Head of caudate nucleus (tissue), 42 donors: ENCODE measurements around the gene MKI67.
"Not testable (repeated sequence)": the region's sequence is repeated elsewhere in the genome, so short reads cannot be mapped to it uniquely, and the experiment has no call there.

Source experiments
- DNase-seq, 42 donors: peaks; one replicate each; pipeline versions ENCODE4 v3.0.0 to v3.0.0-alpha.2; 2020 to 2021; ENCODE audit warnings: mixed read lengths in 7 of 42
- intact Hi-C: fragments of 100-400 bp; cut with DNase I; formaldehyde crosslinking; loops from one replicate; pipeline ENCODE4 v1.15.0; 2022

MKI67 gene, protein sequence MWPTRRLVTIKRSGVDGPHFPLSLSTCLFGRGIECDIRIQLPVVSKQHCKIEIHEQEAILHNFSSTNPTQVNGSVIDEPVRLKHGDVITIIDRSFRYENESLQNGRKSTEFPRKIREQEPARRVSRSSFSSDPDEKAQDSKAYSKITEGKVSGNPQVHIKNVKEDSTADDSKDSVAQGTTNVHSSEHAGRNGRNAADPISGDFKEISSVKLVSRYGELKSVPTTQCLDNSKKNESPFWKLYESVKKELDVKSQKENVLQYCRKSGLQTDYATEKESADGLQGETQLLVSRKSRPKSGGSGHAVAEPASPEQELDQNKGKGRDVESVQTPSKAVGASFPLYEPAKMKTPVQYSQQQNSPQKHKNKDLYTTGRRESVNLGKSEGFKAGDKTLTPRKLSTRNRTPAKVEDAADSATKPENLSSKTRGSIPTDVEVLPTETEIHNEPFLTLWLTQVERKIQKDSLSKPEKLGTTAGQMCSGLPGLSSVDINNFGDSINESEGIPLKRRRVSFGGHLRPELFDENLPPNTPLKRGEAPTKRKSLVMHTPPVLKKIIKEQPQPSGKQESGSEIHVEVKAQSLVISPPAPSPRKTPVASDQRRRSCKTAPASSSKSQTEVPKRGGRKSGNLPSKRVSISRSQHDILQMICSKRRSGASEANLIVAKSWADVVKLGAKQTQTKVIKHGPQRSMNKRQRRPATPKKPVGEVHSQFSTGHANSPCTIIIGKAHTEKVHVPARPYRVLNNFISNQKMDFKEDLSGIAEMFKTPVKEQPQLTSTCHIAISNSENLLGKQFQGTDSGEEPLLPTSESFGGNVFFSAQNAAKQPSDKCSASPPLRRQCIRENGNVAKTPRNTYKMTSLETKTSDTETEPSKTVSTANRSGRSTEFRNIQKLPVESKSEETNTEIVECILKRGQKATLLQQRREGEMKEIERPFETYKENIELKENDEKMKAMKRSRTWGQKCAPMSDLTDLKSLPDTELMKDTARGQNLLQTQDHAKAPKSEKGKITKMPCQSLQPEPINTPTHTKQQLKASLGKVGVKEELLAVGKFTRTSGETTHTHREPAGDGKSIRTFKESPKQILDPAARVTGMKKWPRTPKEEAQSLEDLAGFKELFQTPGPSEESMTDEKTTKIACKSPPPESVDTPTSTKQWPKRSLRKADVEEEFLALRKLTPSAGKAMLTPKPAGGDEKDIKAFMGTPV (N-terminal part only)

DNA sequence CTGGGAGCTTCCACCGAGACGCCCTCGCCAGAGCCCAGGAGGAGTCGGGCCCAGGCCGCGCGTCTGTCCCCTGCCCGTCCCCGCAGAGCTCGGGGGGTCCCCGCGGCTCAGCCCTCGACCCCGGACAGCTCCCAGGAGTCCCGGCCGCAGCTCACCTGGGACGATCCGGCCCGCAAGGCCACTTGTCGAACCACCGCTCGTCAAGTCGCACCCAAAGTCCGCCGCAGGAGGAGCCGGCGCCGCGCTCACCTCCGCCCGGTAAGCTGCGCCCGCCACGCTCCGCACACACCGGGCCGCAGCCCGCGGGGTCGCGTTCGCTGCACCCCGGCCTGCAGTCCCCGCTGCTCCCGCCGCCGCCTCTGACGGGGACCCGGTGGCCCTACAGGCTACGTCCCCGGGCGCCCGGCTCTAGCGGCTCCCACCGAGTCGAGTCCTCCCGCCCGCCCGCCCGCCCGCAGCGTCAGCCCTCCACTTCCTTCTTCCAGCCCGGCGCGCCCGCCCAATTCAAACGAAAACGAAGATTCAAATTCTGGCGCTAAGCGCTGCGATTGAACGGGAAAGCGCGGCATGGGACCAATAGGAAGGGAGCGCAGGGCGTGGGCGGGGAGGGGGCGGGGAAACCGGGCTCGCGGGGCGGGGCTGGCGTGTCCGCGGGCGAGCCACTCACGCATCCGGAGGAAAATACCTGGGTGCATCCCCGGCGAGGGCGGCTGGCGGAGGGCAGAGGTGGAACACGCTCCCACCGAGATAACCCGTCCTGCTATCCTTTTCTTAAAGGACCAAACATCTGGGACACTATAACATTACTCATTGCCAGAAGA is at the start of gene MKI67:
Gene MKI67 (minus strand): TSS at position 480 of the 821 bp plus-strand sequence. CDS start 756 bp downstream, outside the sequence.
- intact Hi-C loops = no loop called here
- DNase-seq = peak; percentile 44 to 88 (median 76)

DNA sequence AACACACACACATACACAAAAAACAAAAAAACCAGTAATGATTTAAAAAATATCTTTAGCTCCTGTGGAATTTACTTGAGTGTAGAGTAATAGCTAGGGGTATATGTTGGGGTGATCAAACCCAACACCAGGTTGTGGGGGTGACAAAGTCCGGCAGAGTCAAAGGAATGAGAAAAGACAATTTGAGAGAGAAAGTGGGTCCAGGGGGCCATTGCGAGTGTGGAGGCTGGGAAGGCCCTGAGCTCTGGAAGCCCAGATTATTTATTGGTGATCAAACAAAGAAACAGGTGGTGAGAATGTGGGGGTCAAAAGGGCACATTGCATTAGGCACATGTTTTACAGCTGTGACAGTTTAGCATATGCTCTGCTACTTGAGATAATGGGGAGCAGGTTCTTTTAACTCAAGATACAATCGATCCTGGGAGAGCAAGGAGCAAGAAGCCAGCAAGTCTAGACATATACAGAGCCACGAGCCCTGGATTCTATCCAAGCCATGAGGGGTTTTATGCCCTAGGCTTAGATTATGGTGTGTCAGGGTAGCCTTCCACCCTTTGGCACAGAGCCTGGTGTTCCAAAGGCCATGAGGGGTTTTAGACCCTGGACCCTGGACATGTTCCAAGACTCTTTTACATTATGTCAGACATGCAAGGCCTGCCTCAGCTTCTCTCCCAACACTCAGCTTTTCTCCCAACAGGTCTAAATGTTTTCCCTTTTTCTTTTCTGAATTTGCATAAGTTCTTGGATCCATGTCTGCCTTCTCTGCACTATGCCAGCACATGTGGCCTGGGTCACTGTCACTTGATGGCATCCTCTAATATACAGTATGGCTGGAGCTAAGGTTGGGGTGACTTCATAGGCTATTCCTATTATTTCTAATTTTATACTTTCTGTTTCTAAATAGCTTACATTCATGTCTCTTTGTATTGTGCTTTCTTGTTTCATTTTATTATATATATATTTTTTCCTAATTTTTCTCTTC is 48.6 kb upstream of the MKI67 start:
- DNase-seq = no peak
- intact Hi-C loops = no loop called here

DNA sequence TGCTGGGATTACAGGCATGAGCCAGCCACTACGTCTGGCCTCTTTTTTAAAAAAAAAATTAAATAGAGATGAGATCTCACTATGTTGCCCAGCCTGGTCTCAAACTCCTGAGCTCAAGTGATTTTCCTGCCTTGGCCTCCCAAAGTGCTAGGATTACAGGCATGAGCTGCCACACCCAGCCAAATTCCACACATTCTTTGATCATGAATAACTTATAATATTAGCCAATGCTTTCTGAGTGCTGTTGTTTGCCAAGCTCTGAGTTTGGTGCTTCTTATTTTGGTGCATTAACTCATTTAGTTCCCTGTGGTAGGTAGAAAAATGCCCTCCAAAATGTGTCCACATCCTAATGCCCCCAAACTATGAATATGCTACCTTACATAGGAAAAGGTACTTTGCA is 47.2 kb upstream of the MKI67 start:
- no peak for DNase-seq
- intact Hi-C loops = no loop called here

DNA sequence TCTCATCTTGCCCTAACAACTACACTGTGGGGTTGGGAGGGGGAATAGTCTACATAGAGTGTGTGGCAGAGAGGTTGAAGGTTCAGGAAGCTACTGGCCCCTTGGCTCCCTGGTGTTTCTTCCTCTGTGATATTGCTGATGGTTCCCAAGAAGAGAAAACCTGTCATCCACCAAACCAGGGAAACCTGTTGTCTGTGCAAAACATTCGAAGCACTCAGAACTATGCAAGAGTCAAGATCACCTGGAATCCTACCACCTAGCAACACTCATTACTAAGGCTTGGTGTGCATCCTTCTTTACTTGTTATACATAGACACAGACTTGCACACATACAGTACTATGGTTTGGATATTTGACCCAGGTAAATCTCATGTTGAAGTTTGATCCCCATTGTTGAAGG is 46.5 kb upstream of the MKI67 start:
- intact Hi-C loops = no loop called here
- no peak for DNase-seq

DNA sequence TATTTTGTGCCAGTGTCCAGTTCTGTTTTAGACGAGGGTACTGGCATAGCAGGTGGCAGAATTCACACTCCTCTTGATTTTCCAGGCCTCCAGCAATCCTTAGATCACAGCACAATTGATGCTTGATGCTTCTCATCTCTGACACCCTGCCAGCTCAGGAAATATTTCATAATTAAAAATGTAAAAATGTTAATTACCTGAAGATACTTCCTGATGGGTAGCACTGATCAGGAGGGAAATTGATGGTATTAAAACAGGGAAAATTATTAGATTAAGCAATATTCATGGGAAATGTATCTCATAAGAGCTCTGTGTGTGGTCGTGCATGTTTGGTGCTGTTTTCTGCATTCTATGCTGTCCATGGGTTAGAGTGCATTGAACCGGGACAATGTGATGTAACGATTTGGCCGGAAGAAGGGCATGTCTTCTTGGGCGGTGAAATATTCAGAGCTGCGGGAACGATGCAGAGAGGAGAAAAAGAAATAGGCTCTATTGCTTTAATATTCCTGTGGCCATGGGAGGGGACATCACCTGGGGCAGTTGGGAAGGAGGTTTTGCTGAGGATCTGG is 43.7 kb upstream of the MKI67 start:
- DNase-seq = no peak
- intact Hi-C loops = no loop called here

DNA sequence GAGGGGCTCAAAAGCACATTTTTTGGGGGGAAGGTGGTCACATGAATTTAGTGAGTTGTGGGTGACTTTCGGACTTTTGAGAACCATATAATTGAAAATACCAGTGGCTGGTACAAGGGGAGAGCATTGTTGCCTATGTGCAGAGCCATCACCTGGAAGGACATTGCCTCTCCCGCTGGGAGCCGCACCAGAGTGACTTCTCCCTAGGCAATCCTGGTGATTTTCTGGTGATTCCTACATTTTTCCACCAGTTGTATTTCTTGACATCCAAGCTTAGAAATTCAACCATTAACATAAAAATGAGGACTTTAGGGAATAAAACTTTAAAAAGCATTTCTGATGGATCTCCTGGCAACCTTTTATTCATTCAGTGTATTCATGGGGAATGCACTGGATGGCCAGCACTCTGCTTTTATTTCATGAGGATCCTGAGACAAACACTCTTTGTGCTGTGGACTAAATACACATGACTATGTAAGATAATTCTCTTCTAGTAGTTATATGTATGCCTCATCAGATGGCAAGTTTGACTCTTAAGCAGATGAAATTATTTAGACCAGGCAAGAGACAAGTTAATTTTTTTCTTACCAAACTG is 41.8 kb upstream of the MKI67 start:
- intact Hi-C loops = no loop called here
- DNase-seq = peak in 1 of 42 donors; percentile 29

DNA sequence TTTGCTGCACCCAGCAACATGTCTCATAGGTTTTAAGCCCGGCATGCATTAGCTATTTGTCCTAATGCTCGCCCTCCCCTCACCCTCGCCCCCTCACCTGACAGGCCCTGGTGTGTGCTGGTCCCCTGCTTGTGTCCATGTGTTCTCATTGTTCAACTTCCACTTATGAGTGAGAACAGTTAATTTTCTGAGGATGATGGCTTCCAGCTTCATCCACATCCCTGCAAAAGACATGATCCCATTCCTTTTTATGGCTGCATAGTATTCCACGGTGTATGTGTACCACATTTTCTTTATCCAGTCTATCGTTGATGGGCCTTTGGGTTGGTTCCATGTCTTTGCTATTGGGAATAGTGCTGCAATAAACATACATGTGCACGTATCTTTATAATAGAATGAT is 40.9 kb upstream of the MKI67 start:
- intact Hi-C loops = not testable (repeated sequence)
- DNase-seq = peak in 1 of 42 donors; percentile 27

DNA sequence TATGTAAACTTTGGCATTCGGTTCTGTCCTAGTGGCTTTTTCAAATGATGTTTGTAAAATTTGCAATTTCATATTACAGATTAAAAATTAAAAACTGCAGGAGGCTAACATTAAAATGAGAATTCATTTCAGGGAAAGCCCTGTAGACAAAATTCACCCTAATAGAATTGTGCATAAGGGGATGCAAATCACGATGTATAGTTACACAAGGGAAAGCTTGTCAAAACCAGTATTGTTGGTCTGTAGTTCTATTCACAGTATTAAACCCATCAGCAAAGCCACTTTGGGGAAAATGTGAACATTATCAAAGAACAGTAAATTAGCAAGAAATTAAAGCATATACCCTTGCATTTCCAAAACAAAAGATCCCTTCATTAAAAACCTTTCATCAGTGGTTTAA is 39.9 kb upstream of the MKI67 start:
- DNase-seq = no peak
- intact Hi-C loops = no loop called here

DNA sequence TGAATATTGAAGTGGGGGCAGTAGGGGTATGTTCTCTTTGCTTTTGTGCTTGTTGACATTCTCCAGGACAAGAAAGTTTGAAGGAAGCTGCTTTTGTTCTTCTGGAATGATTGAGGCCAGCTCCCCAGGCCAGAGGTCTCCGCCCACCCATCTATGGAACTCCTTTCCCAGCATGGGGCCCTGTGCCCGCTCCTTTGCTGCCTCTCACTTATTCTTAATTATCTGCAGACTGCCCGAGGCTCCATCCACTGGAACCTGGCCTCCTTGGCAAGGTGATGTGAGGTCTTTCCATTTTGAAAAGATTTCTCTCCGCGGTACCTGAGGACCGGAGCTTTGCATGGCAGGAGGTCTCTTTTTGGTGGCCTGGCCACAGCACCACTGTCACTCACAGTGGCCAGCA is 39.3 kb upstream of the MKI67 start:
- intact Hi-C loops = no loop called here

DNA sequence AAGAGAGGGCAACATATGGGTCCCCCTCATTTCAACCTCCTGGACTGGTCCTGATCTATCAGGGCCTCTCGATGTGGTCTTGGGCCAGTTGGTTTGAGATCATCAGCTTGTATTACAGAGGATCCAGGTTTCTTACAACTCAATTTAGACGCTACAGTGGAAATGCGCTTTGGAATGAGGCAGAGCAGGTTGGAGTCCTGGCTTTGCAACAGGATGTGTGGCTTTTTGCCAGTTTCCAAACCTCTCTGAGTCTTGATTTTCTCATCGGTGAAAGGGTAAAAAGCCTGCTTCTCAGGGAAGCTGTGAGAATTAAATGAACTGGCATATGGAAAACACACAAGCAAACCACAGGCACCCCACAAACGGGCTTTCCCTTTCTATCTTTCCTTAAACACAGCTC is 37.5 kb upstream of the MKI67 start:
- intact Hi-C loops = no loop called here
- DNase-seq = no peak

More for the DNA sequence above, 39.3 kb upstream of the MKI67 start:
- DNase-seq = peak in 1 of 42 donors; percentile 27

DNA sequence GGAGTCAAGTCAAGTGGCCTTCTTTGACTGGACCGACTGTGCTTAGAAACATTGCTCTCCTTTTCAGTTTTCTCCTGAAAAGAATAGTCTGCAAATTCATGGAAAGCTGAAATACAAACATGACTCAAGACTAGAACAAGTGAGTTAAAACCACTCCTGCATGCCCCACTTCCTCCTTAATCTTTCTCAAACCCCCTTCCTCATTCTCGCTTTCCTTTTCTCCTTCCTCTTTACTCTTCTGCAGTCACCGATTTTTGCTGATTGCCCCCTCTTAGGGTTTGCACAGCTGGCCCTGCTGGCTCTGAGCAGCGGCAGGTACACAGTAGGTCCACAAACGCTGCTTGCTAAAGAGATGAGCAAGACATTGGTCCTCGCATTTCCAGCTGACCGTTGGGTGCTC is 34.8 kb upstream of the MKI67 start:
- intact Hi-C loops = no loop called here
- no peak for DNase-seq

DNA sequence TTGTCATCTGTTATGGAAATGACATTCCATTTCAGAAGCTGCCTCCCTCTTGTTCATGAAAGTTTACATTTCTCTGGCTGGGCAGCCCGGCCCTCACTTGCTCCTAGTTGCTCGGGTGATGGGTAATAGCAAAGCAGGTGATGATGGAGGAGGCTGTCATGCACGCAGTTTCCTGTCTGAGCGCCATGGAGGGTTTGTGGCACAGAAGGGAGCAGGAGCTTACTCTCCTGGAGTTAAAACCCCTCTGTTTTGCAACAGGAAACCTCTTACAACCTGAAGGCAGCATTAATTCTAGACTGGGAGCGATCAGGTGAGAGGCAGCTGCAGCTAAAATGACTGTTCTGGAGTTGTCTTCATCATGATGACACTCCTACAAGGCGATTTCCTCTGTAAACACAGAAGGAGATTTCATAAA is 34.1 kb upstream of the MKI67 start:
- DNase-seq = no peak
- intact Hi-C loops = no loop called here

DNA sequence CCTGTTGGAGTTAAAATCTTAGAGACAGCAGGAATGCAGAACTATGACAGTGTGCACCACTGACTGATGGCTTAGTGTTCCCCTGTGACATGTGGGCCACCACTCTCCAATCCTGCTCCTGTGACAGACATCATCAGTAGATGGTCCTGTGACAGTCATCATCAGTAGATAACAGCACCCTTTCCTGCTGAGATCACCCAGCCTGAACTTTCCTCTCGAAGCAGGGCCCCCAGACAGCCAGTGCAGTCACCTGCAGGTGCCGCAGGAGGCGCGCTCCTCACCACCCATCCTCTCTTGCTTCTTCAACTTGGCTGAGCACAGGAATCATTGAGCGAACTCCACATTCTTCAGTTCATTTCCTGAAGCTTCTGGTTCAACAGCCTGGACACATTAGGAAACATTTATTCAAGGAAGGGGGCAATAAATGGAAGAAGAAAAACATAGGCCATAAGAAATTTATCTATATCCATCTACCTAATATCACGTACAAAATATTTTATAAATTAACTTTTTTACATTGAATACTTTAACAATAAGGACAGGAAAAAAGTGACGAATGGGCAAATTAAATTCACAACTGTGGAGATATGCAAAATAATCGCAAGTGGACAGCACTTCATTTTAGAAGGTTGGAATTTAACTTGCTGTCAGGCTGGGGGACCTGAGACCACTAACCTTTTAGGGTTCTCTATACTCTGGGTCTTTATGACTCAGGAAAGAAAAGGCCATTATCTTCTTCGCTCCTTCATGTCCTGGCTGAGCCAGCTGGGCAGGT is 32.0 kb upstream of the MKI67 start:
- peak in 1 of 42 donors; percentile 36 for DNase-seq
- intact Hi-C loops = no loop called here

DNA sequence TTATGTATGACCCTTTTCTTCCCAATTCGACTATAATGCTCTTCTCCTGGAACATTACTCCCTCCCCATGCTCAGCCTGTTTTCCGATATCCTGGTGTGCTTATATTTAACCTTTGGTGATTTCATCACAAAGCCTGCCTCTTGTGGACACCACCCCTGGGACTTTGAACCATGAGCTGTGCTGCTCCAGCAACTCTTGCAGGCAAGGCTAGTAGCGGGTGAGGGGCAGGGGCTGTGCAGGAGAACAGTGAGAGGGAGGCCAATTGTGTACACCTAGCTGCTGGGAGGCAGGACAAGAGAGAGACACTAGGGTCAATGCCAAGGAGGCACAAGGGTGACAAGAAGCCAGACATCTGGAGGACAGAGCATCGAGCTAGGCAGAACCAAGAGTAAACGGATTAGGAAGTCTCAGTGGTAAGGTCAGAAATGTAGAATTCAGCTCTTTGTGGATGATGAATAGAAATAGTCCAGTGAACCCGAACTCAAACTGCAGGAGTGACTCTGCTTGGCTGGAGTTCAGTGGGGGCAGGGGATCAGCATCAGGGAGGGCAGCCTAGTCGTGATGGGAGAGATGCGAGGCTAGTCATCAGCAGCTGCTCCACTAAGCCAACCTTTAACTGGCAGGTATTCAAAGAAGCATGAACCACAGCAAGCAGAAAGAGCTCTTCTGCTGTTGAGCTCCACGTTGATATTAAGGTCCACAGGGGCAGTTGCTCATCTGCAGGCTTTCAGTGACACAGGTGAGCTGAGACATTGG is 31.0 kb upstream of the MKI67 start:
- intact Hi-C loops = no loop called here
- peak in 1 of 42 donors; percentile 18 for DNase-seq
